Ishikawa (cell line): Measurements from ENCODE around the gene ST6GALNAC6.

Source experiments
- CEBPB ChIP-seq: IDR thresholded peaks from 2 replicates; pipeline ENCODE4 v1.6.1; 2012
- CREB1 ChIP-seq: IDR thresholded peaks from 2 replicates; pipeline ENCODE4 v1.6.1; 2012; ENCODE audit warnings: low read depth
- EGR1 ChIP-seq: IDR thresholded peaks from 2 replicates; pipeline ENCODE4 v1.6.1; 2012
- EP300 ChIP-seq: IDR thresholded peaks from 2 replicates; pipeline ENCODE4 v1.6.1; 2012; ENCODE audit warnings: borderline replicate concordance
- FOXM1 ChIP-seq: IDR thresholded peaks from 2 replicates; pipeline ENCODE4 v1.6.1; 2012; ENCODE audit warnings: low read depth, borderline replicate concordance
- MAX ChIP-seq: IDR thresholded peaks from 2 replicates; pipeline ENCODE4 v1.6.1; 2012
- NFIC ChIP-seq: IDR thresholded peaks from 2 replicates; pipeline ENCODE4 v1.6.1; 2012
- RAD21 ChIP-seq: IDR thresholded peaks from 2 replicates; pipeline ENCODE4 v1.6.1; 2012; ENCODE audit warnings: low read depth
- REST ChIP-seq: IDR thresholded peaks from 2 replicates; pipeline ENCODE4 v1.6.1; 2012; ENCODE audit warnings: low read depth, mild to moderate bottlenecking
- TAF1 ChIP-seq: IDR thresholded peaks from 2 replicates; pipeline ENCODE4 v1.6.1; 2012; ENCODE audit warnings: low read depth, mild to moderate bottlenecking
- TCF12 ChIP-seq: IDR thresholded peaks from 2 replicates; pipeline ENCODE4 v1.6.1; 2012; ENCODE audit warnings: low read depth
- TEAD4 ChIP-seq: IDR thresholded peaks from 2 replicates; pipeline ENCODE4 v1.6.1; 2012
- USF1 ChIP-seq: IDR thresholded peaks from 2 replicates; pipeline ENCODE4 v1.6.1; 2012
- YY1 ChIP-seq: IDR thresholded peaks from 2 replicates; pipeline ENCODE4 v1.6.1; 2012; ENCODE audit warnings: low read depth
- ZBTB7A ChIP-seq: IDR thresholded peaks from 2 replicates; pipeline ENCODE4 v1.6.1; 2012; ENCODE audit warnings: low read depth

The ST6GALNAC6 gene

DNA sequence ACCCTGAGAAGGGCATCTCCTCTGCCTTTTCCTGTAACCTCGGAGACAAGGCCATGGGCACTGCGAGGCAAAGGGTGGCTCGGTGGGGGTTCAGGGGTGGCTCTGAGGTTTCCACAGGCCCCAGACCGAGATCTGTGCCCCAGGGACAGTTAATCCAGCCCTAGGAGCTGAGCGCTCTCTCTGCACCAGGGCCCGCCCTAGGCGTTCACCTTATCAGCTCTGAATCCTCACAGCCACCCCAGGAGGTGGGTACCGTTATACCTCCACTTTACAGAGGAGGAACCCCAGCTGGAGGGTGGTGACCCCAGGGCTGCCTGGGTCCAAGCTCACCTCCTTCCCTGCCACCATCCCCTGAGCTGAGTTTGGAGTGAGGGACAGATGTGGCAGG is 42.7 kb downstream of the ST6GALNAC6 start:
- TF ChIP-seq EP300, result no peak
- no peak for TF ChIP-seq USF1
- no peak for TF ChIP-seq TEAD4
- TF ChIP-seq REST, result no peak
- TF ChIP-seq NFIC, result no peak
- TF ChIP-seq EGR1, result no peak
- no peak for TF ChIP-seq YY1
- no peak for TF ChIP-seq RAD21

GRCh38 chr9:127856094-127856728 is 43.2 kb downstream of the ST6GALNAC6 start:
- TF ChIP-seq CEBPB (no peak), CREB1 (no peak), REST (no peak), EGR1 (no peak), TEAD4 (no peak), MAX (no peak), TAF1 (no peak)

- TF ChIP-seq YY1 (no peak), TCF12 (no peak), MAX (no peak), TEAD4 (no peak), TAF1 (no peak), CEBPB (no peak), EGR1 (no peak), REST (no peak), RAD21 (no peak)
Observed at GRCh38 chr9:127855522-127855921, 43.9 kb downstream of the ST6GALNAC6 start.

- TF ChIP-seq TCF12 (no peak), USF1 (no peak), FOXM1 (no peak), ZBTB7A (no peak), CREB1 (no peak), REST (no peak), NFIC (no peak), TEAD4 (no peak), MAX (no peak), YY1 (no peak), EP300 (no peak), TAF1 (no peak), CEBPB (no peak)
Observed at GRCh38 chr9:127854960-127855359, 44.4 kb downstream of the ST6GALNAC6 start.
